Esophagus mucosa (tissue), 1 donor: ENCODE data around the gene TTC7B. TPM values are rescaled to one million over a fixed set of nuclear protein-coding genes. Genes with fewer than 3 reads are reported as not detected.

Experiments used
- ATAC-seq: fragments of 200-7000 bp; cut with Tn5 transposase; one replicate; pipeline ENCODE4 v1.9.1; 2020
- total RNA-seq: library from RNA; stranded (reverse); gene quantifications from one replicate; pipeline ENCODE4 v1.2.4, GENCODE V29; 2023
- donor health status: DM: yes; HTN: yes; CAD: no.

TTC7B gene
- total RNA-seq, 1 donor from 2014 or later: 9.9 TPM

DNA sequence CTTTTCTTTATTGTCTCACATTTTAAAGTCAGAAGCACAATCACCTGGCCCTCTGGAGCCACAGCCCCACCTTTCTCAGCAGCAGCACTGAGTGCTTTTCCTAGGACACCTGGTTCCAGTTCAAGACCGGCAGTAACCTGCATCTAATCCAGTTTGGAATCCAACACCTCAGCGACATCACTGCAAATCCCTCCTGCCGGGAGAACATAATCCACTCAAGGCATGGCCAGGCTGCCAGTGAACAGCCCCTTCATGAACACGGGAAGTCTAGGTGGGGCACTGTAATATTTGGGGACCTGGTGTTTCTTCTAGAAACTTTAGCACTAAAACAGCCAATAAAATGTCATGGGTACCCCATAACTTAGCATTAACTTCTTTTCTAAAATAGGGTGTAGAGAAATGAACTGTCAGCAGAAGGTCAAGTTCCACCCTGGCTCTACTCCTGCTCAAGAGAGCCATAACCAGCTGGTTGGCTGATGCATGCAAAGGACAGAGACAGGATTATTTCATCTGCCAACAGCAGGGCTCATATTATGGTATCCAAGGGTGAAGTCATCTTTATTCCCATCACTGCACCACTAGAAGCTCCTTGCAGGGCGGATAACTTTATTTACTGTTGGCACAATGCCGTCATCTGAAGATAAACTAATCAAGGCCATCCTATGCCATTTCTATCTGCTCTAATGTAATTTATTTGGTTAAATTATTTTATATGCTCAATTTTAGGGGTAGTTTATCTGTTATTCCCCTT, 76.7 kb downstream of the TTC7B start:
- no peak for ATAC-seq

DNA sequence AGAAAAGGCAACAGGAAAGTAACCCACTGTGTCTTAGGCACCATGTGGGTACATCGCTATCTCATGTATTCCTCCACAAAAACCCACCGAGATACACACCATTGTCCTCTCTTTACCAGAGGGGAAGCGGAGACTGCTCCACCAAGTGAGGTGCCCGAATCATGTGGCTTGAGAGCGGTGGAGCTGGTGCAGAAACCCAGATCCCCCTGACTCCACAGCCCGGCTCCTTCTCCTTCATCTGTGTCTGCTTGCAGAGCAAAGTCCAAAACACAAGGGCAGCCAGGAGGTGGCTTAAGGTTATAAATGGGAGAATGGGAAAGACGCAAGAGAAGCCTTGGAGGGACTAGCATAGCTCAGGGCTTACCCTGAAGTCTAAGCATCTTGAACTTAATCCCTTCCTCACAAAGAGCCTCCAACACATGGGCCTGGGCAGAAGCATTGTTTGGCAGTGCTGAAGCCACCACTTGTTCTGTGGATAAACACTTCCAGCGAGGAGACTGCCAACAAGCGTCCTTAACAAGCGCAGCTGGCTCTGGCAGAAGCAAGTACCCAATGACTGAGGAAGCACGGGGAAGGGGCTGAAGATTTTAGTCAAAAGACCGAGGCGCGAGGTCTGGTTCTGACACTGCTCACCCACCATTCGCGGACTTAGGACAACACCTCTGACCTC, 83.0 kb downstream of the TTC7B start:
- no peak for ATAC-seq

DNA sequence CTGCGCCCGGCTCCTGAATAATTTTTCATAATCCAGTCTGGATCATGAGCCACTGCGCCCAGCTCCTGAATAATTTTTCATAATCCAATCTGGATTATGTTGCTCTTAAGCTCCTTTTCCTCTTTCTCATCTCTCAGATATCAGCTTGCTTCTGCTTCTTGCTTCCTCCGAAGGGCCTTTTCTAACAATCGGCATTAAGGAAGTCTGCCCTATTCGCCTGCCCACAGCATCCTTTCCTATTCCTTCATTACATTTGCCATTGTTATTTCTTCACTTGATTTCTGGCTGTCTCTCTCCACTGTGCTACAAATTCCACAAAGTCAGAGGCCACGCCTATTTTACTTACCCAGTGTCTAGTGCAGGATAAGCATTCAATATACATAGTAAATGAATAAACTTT, 83.5 kb downstream of the TTC7B start:
- ATAC-seq: no peak

DNA sequence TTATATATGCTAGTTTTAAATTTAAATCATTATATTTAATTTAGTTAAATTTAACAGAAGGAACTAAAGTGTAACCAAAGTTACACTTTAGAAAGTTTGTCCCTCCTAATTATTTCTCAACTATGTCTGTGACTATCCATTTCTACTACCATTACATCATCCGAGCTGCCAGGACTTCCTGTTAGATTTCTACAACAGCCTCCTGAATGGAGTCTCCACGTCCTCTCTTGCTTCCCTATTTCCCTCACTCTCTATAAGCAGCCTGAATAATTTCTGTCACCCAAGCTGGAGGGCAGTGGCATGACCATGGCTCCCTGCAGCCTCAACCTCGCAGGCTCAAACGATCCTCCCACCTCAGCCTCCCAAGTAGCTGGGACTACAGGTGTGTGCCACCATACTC, 84.1 kb downstream of the TTC7B start:
- no peak for ATAC-seq

DNA sequence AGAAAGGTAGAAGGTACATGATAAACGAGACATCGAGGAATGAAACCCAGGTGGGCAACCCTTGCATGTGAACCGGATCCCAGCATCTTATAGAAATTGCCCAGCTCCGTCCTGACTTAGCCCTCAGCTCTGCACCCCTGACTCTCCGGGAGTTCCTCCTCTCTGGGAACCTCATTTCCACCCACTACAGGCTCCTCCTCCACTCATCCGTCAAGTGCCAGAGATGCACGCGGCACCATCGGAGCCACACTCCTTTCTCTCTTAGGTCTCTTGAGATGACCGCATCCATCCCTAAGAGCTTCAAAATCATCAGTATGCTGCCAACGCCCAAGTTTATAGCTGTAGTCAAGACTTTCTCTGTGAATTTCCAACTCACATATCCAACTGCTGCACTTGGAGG, 84.7 kb downstream of the TTC7B start:
- no peak for ATAC-seq

DNA sequence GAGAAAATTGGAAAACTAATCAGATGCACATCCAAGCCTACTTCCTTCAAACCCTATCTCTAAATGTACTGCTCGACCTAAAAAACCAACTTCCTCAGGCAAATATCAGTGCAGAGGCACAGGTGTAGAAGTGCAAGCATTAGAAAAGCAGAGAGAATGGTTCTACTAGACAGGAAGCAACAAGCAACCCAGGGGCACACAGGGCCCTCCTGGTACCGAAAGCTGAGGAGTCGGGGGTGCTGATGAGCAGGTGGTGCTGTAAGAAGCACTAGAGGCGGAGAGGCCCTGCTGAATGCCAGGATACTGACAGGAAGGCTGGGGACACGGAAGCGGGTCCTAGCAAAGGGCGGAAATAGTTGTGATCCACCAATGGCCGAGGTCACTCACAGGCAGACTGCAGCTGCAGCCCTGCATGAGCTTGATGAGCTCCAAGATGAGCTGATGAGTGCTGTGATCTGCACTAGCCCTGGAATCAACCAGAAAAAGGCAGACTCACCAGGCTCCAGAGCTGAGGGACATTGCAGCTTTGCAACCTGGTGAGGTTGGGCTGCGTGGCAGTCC, 85.9 kb downstream of the TTC7B start:
- no peak for ATAC-seq

DNA sequence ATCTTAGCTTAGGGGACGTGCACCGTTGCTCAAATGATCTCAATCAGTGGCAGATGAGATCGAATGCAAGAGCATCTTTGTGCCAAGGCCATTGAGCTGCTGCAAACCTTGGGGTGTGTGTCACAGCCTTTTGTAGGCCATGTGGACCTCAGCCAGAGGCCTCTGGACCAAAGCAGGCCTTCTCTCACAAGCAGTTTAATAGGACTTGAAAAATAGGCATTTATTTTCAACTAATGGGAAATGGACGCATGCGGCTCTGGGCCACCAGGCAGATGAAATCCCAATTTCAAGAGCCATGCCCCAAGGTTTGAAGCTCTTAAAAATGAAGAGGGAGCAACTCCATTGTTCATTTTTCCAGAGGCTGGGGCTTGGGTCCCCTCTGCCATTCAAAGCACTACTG, 87.3 kb downstream of the TTC7B start:
- no peak for ATAC-seq

DNA sequence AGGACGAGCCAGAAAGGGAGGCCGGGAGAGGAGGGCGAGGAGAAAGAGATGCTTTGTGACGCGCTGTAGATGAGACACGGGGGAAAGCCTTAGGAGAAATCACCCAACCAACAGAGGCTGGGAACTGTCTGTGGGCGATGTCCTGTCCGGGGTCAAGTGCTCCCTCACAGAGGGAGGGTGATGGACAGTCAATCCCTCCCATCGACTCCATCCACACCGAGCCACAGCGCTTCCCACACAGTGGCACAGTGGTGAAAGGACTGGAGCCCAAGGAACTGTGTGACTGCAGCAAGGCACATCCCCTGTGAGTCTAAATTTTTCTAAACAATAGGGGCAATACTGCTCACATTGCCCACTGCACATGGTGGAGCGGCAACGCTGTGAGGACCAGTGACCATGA, 89.1 kb downstream of the TTC7B start:
- peak; percentile 5 for ATAC-seq

DNA sequence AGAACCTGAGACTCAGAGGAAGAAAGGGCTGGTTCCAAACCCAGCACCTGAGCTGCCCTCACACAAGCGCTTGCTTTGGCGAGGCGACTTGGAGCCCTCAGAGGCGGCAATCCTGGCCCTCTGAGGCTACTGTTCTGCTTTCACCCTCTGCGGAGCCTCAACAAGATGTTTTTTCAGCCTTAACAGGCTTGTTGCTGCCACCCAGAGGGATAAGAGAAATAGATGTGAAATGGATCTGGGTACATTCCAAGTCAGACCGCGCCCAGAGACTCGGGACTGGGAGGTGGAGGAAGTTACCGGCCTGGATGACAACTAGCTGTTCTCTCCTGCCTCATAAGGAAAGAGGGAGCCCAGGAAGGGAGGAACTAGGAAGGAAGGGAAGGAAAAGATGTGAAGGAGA, 89.6 kb downstream of the TTC7B start:
- peak; percentile 90 for ATAC-seq

DNA sequence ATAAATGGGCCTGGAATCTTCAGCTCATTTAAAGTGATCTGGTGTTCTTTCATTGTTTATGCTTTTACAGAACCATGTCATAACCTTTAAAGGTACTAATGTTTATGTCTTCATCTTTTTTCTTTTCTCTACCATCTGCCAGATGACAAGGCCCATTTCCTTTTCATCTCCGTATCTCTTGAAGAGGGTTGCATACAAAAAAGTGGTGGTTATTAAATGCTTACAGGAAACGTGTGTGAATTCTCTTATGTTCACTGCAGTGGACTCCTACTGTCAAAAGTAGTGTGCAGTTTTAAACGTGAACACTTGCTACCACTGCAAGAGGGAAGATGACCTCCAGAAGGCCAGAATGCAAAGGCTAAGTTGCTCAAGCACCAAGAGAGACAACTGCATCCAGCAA, 91.4 kb downstream of the TTC7B start:
- ATAC-seq: no peak

DNA sequence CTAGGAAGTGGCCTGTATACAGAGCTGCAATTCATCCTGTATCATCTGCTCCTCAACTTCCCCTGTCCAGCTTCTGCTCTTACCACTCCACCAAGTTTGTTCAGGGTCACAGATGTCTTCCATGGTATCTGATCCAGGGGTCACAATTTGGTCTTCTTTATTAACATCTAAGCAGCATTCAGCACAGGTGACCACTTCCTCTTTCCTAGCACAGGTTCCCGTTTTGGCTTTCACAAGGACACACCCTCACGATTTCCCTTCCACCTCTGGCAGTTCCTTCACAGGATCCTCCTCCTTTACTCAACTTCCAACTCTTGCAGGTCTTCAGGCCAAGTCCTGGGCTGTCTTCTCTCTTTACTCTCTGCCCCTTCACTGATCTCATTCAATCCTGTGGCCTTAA, 93.6 kb downstream of the TTC7B start:
- ATAC-seq: no peak

DNA sequence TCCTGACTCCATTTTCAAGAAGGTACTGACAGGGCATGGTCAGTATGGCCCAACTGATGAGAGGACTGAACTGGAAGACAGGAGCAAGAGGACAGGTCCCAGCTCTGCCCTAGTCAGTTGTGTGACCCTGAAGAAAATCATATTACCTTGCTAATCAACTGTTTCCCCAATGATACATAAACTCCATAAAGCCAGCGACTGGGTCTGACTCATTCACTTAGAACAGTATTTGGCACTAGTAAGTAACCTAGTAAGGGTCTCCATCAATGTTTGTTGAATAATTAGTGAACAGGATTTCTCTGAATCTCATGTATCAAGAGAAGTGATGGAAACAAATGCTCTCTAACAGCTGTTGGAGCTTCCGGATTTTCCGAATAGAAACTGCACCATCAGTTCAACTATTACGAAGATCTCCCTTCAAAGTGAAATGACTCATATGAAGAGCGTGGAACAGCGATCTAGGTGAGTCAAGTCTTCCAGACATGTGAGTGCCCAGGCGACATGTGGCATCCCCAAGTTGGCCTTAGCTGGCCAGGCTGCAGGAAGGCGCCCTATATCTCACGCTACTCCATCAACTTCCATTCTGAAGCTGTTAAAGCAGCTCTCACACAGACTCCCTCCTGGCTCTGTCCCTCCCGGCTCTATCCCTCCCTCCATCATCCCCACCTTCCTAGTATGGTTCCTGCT, 94.5 kb downstream of the TTC7B start:
- peak; percentile 13 for ATAC-seq

DNA sequence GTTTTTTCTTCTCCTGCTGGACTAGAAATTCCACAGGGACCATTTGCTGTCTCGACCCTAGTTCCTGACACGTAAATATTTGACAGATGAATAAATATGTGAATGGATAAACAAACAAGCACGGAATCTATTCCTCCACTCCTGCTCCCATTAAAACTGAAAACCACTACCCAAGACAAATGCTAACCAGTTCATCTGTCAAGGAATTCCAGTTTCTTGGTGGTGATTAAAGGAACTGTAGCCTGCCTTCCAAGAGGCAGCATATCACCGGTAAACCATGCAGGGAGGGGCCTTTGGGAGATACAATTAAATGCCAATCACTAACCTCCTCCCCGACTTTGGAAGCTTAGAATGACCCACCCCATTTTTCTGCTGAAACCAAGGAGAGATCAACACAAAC, 95.4 kb downstream of the TTC7B start:
- ATAC-seq: no peak

DNA sequence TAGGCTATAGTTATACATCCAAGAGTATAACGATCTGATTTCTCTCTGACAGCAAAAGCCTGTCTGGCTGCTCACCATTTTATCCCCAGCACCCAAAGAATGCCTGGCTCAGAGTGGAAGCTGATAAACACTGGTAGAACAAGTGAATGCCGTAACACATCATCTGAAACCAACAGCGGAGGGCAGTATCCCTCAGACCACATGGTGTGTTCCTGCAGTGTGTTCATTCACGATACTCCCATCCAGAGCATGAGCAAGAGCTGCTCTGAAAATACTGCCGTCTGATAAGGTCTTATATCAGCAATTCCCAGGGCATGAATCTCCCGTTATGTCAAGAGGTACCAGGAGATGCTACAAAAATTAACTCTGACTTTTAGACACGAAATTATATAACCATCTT, 95.9 kb downstream of the TTC7B start:
- no peak for ATAC-seq

DNA sequence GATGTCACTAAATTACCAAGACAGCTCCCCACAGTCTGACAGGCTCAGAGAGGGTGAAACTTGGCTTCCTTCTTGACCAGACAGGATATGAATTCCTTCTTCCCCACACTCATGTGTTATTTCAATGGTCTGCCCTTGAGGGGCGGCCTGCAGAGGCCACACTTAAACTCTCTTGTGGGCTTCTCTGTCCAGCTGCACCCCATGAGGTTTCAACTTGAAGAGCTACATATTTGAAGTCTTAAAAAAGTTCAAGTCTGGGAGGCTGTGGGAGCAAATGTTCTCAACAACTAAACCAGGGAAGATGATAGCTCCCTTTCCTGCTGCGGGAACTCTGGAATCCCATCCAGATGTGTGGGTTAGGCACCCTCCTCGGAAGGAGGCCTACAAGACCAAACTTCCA, 98.3 kb downstream of the TTC7B start:
- ATAC-seq: no peak

DNA sequence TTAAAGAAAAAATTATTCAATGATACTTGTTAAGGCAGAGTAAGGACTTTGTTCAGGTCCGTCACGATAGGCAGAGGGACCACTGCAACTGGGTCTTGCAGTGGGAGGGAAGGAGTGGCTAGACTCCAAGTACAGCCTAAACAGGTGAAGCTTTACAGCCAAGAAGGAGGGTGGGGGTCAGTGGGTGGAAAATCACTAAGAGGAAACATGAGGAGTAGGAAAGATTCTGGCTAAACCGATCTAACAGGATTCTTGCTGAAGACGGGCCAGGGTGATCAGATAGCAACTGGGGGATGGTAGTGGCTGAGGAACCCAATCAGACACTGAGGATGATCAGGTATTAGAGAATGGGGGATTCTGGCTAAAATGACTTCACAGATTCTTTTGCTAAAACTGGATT, 100.2 kb downstream of the TTC7B start:
- ATAC-seq: no peak

DNA sequence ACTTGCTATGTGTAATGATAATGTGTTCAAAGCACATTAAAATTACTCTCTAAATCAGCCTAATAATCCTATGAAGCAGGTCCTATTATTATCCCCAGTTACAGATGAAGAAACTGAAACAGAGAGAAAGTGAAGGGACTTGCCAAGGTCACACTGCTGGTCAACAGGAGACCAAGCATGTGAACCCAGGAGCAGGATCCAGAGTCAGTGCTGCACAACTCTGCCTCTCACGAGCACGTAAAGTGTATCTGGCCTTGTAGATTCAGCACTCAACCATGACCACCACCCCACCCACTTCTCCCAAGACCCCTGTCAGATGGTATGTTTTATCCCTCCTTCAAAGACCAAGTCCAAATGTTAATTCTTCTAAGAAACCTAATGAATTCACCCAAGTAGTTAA, 100.7 kb downstream of the TTC7B start:
- no peak for ATAC-seq

DNA sequence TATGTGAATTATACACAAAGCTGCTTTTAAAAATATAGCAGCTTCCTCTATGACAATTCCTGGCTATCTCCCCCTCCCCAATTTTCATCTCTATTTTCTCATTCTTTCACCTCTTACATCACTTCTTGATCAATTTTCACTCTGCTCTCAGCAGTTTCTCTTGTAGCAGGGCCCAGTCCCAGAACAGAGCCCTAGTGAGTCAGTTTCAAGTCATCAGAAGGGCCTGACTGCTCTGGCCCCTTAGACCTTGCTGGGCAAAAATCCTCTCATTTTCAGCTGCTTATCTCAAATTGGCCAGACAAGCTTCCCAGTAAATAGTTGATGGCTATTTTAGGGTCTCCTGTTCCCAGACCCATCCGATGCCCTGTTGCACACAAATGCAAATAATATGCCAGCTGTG, 101.4 kb downstream of the TTC7B start:
- ATAC-seq: no peak

DNA sequence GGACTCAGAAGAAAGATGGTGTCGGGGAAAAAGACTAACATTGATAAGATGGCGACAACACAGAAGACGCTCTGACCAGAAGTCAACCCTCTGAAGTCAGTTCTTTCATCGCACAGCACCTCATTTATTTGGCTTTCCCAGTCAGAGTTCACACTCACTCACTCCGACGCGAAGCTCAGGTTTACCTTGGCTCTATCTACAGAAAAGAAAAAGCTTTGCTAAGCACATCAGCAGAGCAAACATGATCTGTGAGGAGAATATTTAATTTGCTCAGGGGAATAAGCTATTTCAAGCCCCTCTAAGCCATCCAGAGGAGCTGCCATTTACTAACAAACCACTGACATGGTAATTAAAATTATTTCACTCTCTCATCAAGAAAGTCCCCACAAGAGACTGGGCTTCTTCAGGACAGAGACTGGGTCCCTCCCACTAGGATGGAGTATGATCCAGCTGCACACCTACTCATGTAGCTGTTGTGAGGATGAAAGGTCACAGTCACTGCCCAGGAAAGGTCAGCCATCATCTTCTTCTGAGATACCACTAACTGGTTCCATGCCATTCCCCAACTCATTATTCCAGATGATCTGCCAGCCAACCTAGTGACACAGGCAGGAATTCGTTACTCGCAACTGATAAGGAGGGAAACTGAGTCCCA, 111.4 kb downstream of the TTC7B start:
- ATAC-seq: no peak

DNA sequence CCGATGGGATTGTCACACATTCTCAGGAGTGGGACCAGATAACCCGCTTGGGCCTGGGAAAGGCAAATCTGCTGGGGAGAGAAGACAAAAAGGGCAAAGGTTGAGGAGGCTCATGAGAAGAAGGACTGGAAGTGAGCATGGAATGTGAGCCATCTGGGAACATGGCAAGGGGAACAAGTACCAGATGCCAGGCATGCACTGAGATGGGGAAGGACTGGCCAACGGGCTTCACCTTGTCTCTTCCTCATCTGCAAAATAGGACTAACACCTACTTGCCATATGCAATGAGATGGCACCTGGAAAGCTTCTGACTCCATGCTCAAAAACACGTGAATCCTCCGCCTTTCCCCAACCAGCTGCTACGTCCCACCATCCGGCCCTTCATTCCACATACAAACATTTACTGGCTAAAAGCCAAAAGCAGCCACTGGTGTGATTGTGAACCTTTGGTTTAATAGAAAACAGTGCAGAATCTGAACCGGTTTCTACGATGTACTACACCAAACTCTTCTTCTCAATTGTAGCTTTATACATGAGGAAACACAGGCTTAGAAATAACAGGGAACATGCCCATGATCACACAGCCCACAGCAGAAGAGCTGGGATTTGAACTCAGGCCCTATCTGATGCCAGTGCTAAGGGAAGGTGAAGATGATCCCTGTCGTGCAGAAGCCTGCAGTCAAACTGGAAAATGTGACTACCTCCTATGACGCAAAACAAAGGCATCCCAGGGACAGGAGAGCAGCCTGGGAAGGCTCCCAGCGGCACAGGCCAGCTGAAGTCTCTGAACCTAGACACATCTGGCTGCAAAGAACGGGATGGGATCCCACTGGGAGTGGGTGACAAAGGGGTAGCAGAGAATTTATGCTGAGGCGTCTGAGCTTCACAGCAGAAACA, 112.1 kb downstream of the TTC7B start:
- ATAC-seq: no peak

DNA sequence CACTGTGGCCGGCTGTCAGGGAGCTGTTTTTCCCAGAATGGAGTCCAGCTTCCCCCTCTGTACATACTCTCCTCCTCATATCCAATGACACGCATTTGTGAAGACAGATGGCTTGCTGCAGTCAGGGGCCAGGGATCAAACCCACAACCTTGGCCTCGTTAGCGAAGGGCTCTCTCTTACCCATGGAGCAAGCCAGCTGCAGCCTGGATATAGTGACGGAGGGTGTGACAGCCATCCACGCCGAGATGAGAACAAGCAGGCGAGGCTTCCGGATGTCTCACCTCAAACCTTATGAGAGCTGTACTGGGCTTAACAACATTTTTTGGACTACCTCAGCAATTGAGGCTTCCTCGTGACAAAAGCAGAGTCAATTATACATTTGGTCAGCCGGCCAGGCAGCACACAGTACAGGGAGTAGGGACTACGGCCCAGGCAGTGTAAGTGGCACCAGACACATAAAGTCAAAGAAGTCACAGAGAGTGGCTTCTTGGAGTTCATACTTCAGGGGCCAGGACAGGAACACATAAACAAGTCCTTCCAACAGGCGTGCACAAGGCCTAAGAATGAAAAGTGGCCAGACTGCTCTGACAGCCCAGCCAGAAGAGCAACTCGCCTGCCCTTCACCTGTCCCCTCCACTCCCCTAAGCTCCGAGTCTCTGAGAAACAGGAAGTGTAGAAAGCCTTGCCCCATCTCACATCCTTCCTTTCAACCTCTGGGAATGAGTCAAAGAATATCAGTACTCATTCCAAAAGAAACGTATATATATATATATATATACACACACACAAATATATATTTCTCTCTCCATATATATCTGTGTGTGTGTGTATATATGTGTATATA, 115.1 kb downstream of the TTC7B start:
- ATAC-seq: peak; percentile 80
